Neuronal stem cell (in vitro differentiated cells): ENCODE measurements around the gene TAS2R60.

Source experiments
- DNase-seq: peaks from one replicate; pipeline ENCODE4 v3.0.0-alpha.2; 2013; ENCODE audit warnings: low spot score
- H2AFZ ChIP-seq: one replicate; pipeline ENCODE4 v1.6.1; 2013; ENCODE audit warnings: mild to moderate bottlenecking, low read length, inconsistent platforms
- H2AK5ac ChIP-seq: 2 replicates; pipeline ENCODE4 v1.6.1; 2013; ENCODE audit warnings: low read depth, mild to moderate bottlenecking, inconsistent platforms, low read length, moderate library complexity, mixed read lengths
- H2BK120ac ChIP-seq: 2 replicates; pipeline ENCODE4 v1.6.1; 2013; ENCODE audit warnings: low read depth, mild to moderate bottlenecking, inconsistent platforms, low read length, moderate library complexity, mixed read lengths
- H2BK12ac ChIP-seq: one replicate; pipeline ENCODE4 v1.6.1; 2013; ENCODE audit warnings: low read length, inconsistent platforms
- H2BK15ac ChIP-seq: 2 replicates; pipeline ENCODE4 v1.6.1; 2013; ENCODE audit warnings: mild to moderate bottlenecking, low read length, inconsistent platforms, mixed read lengths
- H2BK5ac ChIP-seq: one replicate; pipeline ENCODE4 v1.6.1; 2013; ENCODE audit warnings: inconsistent platforms, mild to moderate bottlenecking, low read length, moderate library complexity
- H3K14ac ChIP-seq: one replicate; pipeline ENCODE4 v1.6.1; 2013; ENCODE audit warnings: low read length, inconsistent platforms
- H3K18ac ChIP-seq: 2 replicates; pipeline ENCODE4 v1.6.1; 2013; ENCODE audit warnings: low read length, inconsistent platforms
- H3K23ac ChIP-seq: 2 replicates; pipeline ENCODE4 v1.6.1; 2013; ENCODE audit warnings: low read depth, mild to moderate bottlenecking, mixed read lengths, low read length, inconsistent platforms; ENCODE audit not compliant: poor library complexity
- H3K27ac ChIP-seq: replicated peaks from 3 replicates; pipeline ENCODE4 v1.5.1; 2013; ENCODE audit warnings: low read length, inconsistent platforms
- H3K27me3 ChIP-seq, 3 experiments: 2 replicates each; pipeline ENCODE4 v1.6.1; 2013; ENCODE audit warnings: low read length in 3 of 3, mild to moderate bottlenecking in 2 of 3, inconsistent platforms in 1 of 3, low read depth in 1 of 3, mixed read lengths in 1 of 3, moderate library complexity in 1 of 3; ENCODE audit not compliant: control insufficient read depth in 3 of 3, insufficient read depth in 3 of 3
- H3K36me3 ChIP-seq, 2 donors: replicated peaks in 1 of 2; 2 replicates each; pipeline ENCODE4 v1.6.1; 2013; ENCODE audit warnings: low read length in 2 of 2; ENCODE audit not compliant: control insufficient read depth in 2 of 2, insufficient read depth in 2 of 2
- H3K4ac ChIP-seq: 2 replicates; pipeline ENCODE4 v1.6.1; 2013; ENCODE audit warnings: inconsistent platforms, mild to moderate bottlenecking, low read length, moderate library complexity
- H3K4me1 ChIP-seq, 2 donors: 1 replicate in 1 of 2; 2 replicates in 1 of 2; pipeline ENCODE4 v1.6.1; 2013; ENCODE audit warnings: low read length in 2 of 2, low read depth in 1 of 2; ENCODE audit not compliant: control insufficient read depth in 2 of 2, insufficient read depth in 1 of 2
- H3K4me2 ChIP-seq: one replicate; pipeline ENCODE4 v1.6.1; 2013; ENCODE audit warnings: mild to moderate bottlenecking, low read length, inconsistent platforms; ENCODE audit not compliant: insufficient read depth, poor library complexity, severe bottlenecking
- H3K4me3 ChIP-seq, 2 donors: 2 replicates each; pipeline ENCODE4 v1.5.1; 2013; ENCODE audit warnings: low read length in 2 of 2, mild to moderate bottlenecking in 2 of 2, inconsistent platforms in 1 of 2, moderate library complexity in 1 of 2
- H3K79me1 ChIP-seq: one replicate; pipeline ENCODE4 v1.6.1; 2013; ENCODE audit warnings: low read depth, mild to moderate bottlenecking, inconsistent platforms, low read length, moderate library complexity
- H3K9ac ChIP-seq: one replicate; pipeline ENCODE4 v1.6.1; 2013; ENCODE audit warnings: mild to moderate bottlenecking, low read depth, low read length, inconsistent platforms; ENCODE audit not compliant: poor library complexity
- H3K9me3 ChIP-seq, 2 donors: replicated peaks in 1 of 2; 2 replicates each; pipeline versions ENCODE3 to v1.6.1; 2013; ENCODE audit warnings: low read length in 2 of 2, mild to moderate bottlenecking in 2 of 2, inconsistent platforms in 1 of 2, low read depth in 1 of 2, mixed read lengths in 1 of 2, moderate library complexity in 1 of 2; ENCODE audit not compliant: control insufficient read depth in 2 of 2, insufficient read depth in 1 of 2
- H4K8ac ChIP-seq: one replicate; pipeline ENCODE4 v1.6.1; 2013; ENCODE audit warnings: low read depth, mild to moderate bottlenecking, inconsistent platforms, low read length, moderate library complexity
- H4K91ac ChIP-seq: one replicate; pipeline ENCODE4 v1.6.1; 2013; ENCODE audit warnings: low read length, low read depth, mild to moderate bottlenecking, inconsistent platforms; ENCODE audit not compliant: poor library complexity
- WGBS, 2 donors: extraction: QIAGEN DNeasy Blood & Tissue Kit; methylation state at CpG; one replicate each; pipeline ENCODE4 v1.1.7; 2013; ENCODE audit warnings: missing lambda C conversion rate in 2 of 2, mixed read lengths in 1 of 2; ENCODE audit not compliant: insufficient read length in 2 of 2, insufficient replicate concordance in 1 of 2; ENCODE audit errors: extremely low coverage in 2 of 2; 5-methylcytosine and 5-hydroxymethylcytosine counted together

Gene TAS2R60

GRCh38 chr7:143396182-143396581, 47.1 kb upstream of the TAS2R60 start:
- Histone ChIP-seq H3K4me3 (no peak overlapping the region), H3K9ac (no peak overlapping the region), H3K4ac (no peak overlapping the region), H2AFZ (no peak overlapping the region), H2AK5ac (no peak overlapping the region), H4K91ac (no peak overlapping the region), H3K18ac (no peak overlapping the region), H2BK120ac (no peak overlapping the region), H3K4me1 (peaks cover 0 to 3% of the 10 kb centered on the region in 2 donors), H3K27ac (no peak overlapping the region), H3K4me2 (no peak overlapping the region), H3K79me1 (no peaks in the 10 kb centered on the region), H2BK15ac (no peak overlapping the region), H2BK5ac (no peak overlapping the region), H2BK12ac (no peak overlapping the region), H3K14ac (no peak overlapping the region), H3K27me3 (no peaks in the 10 kb centered on the region), H3K23ac (no peak overlapping the region), H4K8ac (no peak overlapping the region), H3K36me3 (peaks cover 12 to 22% of the 10 kb centered on the region in 2 donors), H3K9me3 (no peaks in the 10 kb centered on the region)
- no peak for DNase-seq
- WGBS, 2 donors, result no CpG with 5 or more reads among the region's 7 CpGs

GRCh38 chr7:143396625-143397556, 46.4 kb upstream of the TAS2R60 start:
- Histone ChIP-seq H3K27ac (no peak overlapping the region), H3K4me3 (no peak overlapping the region), H2BK12ac (no peak overlapping the region), H3K4me2 (no peak overlapping the region), H2BK120ac (no peak overlapping the region), H3K14ac (peak overlapping the region; percentile 14), H3K9ac (no peak overlapping the region), H2BK15ac (no peak overlapping the region), H2BK5ac (no peak overlapping the region), H3K4me1 (peaks cover 0 to 3% of the 10 kb centered on the region in 2 donors), H3K23ac (peak overlapping the region; percentile 8), H3K18ac (peak overlapping the region; percentile 80), H3K27me3 (no peaks in the 10 kb centered on the region), H3K36me3 (peaks cover 5 to 15% of the 10 kb centered on the region in 2 donors), H3K9me3 (no peaks in the 10 kb centered on the region), H2AFZ (no peak overlapping the region), H3K4ac (no peak overlapping the region), H2AK5ac (no peak overlapping the region), H4K8ac (no peak overlapping the region), H4K91ac (no peak overlapping the region), H3K79me1 (no peaks in the 10 kb centered on the region)
- DNase-seq, result no peak
- WGBS, 2 donors, result no CpG with 5 or more reads among the region's 28 CpGs

- DNase-seq, result no peak
- no peaks in the 10 kb centered on the region for H3K9me3 ChIP-seq
- H3K14ac ChIP-seq, result no peak overlapping the region
- no peak overlapping the region for H2BK12ac ChIP-seq
- no peak overlapping the region for H3K4ac ChIP-seq
- no CpG with 5 or more reads among the region's 16 CpGs for WGBS, 2 donors
- no peak overlapping the region for H2BK15ac ChIP-seq
- no peak overlapping the region for H3K27ac ChIP-seq
- no peak overlapping the region for H3K4me2 ChIP-seq
- H3K79me1 ChIP-seq, result no peaks in the 10 kb centered on the region
- H4K91ac ChIP-seq, result no peak overlapping the region
- no peaks in the 10 kb centered on the region for H3K27me3 ChIP-seq
- H3K36me3 ChIP-seq, result peaks cover 2 to 6% of the 10 kb centered on the region in 2 donors
- no peak overlapping the region for H3K9ac ChIP-seq
- H2AFZ ChIP-seq, result no peak overlapping the region
- H3K23ac ChIP-seq, result no peak overlapping the region
- no peak overlapping the region for H2BK120ac ChIP-seq
- peak overlapping the region in 1 of 2 donors; percentile 30 for H3K4me3 ChIP-seq
- H3K18ac ChIP-seq, result no peak overlapping the region
- H2AK5ac ChIP-seq, result no peak overlapping the region
- H4K8ac ChIP-seq, result no peak overlapping the region
- no peak overlapping the region for H2BK5ac ChIP-seq
- peaks cover 0 to 3% of the 10 kb centered on the region in 2 donors for H3K4me1 ChIP-seq
Observed at GRCh38 chr7:143397710-143398530, 45.3 kb upstream of the TAS2R60 start.

GRCh38 chr7:143398616-143399015, 44.6 kb upstream of the TAS2R60 start:
- Histone ChIP-seq H4K91ac (no peak overlapping the region), H2BK12ac (no peak overlapping the region), H2AK5ac (no peak overlapping the region), H3K4ac (no peak overlapping the region), H3K14ac (no peak overlapping the region), H3K36me3 (no peaks in the 10 kb centered on the region), H3K23ac (peak overlapping the region; percentile 43), H3K27me3 (no peaks in the 10 kb centered on the region), H2AFZ (no peak overlapping the region), H4K8ac (no peak overlapping the region), H3K4me3 (no peak overlapping the region), H3K9me3 (no peaks in the 10 kb centered on the region), H3K18ac (no peak overlapping the region), H3K27ac (no peak overlapping the region), H3K79me1 (no peaks in the 10 kb centered on the region), H3K4me2 (no peak overlapping the region), H2BK120ac (no peak overlapping the region), H2BK15ac (no peak overlapping the region), H2BK5ac (no peak overlapping the region), H3K4me1 (peaks cover 0 to 3% of the 10 kb centered on the region in 2 donors), H3K9ac (no peak overlapping the region)
- no CpG with 5 or more reads among the region's 14 CpGs for WGBS, 2 donors
- DNase-seq, result no peak
